ENCODE results near the gene MOV10L1.
"Not testable (repeated sequence)": the region's sequence is repeated elsewhere in the genome, so short reads cannot be mapped to it uniquely, and the experiment has no call there.

GRCh38 chr22:50168490-50169180 is 78.8 kb downstream of the MOV10L1 start:
- not testable (repeated sequence) for TF ChIP-seq CTCF (IDR thresholded peaks at IDR 0.05 in 8 of 11, conservative IDR thresholded peaks at IDR 0.05 in 3 of 11); POLR2A (IDR thresholded peaks at IDR 0.05); POLR2AphosphoS5 (IDR thresholded peaks at IDR 0.05)

All from spleen (tissue), 7 donors.